NCI-H524 (cell line): Measurements from ENCODE around the gene SPECC1.
"Not testable (repeated sequence)": the region's sequence is repeated elsewhere in the genome, so short reads cannot be mapped to it uniquely, and the experiment has no call there.

Experiments used
- DNase-seq, 2 experiments: peaks; one replicate each; lab custom pipeline; 2025; lab: John Stamatoyannopoulos, UW

SPECC1 gene

DNA sequence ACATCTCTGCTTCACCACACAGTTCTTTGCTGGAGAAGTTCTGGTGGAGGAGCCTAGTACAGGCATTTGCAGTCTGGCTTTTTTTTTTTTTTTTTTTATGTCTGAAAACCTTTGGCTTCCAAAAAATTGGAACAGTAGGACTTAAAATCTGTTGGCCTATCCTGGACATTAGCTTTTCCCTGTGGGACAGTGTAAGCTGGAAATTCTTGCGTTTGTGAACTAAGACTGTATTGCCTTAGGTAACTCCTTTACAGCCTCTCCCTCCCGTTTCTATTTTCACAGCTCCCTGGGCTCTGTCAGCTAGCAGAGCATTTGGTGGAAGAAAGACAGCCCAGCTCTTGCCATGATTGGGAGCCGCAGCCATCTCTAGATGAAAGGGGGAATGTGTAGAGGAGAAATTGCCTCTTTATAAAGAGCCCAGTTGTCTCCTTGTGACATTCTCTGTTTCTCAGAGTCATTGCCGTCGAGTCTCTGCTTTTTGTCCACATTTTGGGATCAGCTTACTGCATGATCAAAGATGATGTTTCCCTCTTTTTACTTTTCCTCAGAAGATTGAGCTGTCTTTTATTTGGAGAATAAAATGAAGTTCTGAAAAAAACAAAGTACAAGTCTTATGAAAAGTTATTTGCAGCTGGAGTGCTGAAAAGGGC is 227.5 kb downstream of the SPECC1 start:
- no peak for DNase-seq

DNA sequence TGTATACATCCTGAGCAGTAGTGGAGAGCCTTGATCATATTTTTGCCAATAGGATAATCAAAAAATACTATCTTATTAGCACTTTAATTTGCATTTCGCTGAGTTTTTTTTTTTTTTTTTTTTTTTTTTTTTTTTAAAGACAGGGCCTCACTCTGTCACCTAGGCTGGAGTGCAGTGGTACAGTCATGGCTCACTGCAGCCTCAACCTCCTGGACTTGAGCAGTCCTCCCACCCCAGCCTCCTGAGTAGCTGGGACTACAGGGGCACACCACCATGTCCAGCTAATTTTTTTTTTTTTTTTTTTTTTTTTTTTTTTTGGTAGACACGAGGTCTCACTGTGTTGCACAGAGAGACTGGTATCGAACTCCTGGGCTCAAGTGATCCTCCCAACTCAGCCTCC is 230.6 kb downstream of the SPECC1 start:
- DNase-seq: not testable (repeated sequence)

DNA sequence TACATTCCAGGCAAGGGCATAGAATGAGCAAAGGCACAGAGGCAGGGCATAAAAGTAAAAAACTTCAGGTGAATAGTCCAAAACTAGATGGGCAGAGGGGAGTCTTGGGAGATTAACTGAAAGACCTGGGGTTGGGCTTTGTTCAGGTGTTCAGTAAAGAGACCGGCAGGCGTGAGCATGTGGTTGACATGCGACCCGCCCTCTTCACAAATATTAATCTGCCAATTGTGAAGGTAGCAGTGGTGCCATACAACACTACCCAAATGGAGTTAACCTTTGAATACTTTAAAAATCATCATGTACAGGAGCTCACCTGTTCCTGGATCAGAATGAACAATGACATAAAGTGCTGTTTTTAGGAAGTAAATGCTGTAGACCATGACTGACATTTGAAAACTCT is 232.7 kb downstream of the SPECC1 start:
- DNase-seq: no peak

GRCh38 chr17:20242271-20242670 is 233.1 kb downstream of the SPECC1 start:
- DNase-seq: no peak

- DNase-seq: no peak
Measured at GRCh38 chr17:20243524-20243923, 234.4 kb downstream of the SPECC1 start.

DNA sequence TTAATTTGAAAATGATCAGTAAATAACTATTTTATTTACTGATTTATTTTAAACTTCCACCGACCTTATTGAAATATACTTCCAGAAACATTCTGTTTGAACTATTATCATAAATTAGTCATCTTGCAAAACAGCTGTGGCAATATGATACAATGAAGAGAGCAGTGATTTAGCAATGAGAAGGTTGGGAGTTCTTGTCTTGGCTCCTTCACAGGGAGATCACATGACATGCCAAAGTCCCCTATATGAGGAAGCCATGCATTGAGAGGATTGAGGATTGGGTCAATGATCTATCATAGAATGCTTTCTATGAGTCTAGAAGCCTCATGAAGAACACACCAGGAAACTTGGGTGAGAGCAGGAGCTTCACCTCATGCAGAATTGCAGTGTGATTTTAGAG is 235.5 kb downstream of the SPECC1 start:
- no peak for DNase-seq

DNA sequence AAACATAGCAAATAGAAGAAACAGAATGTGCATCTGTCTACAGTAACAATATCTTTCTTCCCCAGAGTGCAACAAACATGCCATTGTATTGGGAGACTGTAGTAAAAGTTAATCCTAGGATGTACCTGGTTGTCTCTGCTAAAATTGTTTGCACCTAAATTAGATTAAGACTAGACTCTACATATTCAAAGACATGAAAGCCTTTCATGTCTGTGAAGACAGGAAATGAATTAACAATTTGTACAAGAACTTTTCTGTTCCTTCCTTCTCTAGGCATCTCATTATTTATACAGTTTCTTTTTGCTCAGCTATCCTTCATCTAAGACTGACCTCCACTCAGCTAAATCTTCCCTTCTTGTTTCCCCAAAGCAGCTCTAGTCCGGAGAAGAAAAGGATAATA is 237.5 kb downstream of the SPECC1 start:
- no peak for DNase-seq

GRCh38 chr17:20253323-20253722 is 244.2 kb downstream of the SPECC1 start:
- DNase-seq: no peak

GRCh38 chr17:20254541-20254940 is 245.4 kb downstream of the SPECC1 start:
- no peak for DNase-seq

DNA sequence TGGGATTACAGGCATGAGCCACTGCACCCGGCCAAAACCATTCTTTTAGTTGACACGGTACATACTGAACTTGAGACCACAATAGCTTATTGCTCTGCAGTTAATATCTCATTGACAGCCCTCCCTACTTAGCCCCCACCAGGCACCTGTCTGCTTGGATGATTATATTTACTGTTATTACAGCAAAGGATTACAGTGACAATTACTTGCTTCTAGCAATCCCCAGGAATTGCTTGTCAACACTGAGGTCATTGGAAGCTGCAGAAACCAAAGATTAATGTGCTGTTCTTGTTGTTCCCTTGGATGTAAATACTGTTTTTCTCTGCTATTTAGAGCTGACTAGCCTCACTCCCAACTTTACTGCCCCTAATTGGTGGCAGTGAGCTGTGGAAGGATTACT is 247.0 kb downstream of the SPECC1 start:
- no peak for DNase-seq

DNA sequence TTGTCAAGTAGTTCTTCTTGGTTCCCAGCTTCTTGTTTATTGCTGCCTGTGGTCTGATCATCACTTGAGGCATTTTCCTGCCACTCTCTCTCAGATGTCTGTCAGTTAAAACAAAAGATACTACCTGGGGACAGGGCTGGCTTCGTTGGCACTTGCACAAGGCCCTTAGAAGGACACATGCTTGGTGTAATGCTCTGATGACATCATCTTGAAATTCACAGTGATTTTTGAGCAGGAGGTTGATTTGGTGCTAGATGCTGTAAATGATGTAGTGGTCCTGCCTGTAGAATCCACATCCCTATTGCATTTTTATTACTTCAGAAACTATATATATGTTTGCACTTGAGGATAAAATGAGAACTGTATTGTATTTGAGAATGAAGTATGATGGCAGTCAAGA is 247.8 kb downstream of the SPECC1 start:
- no peak for DNase-seq

GRCh38 chr17:20257798-20258197 is 248.6 kb downstream of the SPECC1 start:
- DNase-seq: no peak

DNA sequence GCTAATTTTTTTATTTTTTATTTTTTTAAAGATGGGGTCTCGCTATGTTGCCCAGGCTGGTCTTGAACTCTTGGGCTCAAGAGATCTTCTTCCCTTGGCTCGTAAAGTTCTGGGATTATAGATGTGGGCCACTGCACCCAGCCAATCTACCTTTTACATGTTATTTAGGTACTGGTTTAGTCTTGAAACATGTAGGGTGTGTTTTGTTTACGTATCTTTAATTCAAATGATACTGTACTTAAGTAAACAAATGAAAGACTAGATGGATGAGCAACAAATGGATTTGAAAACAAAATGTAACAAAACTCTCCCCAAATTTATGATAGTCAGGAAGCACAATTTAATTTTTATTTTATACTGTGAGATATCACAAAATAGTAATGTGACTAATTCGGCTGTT is 250.5 kb downstream of the SPECC1 start:
- no peak for DNase-seq

DNA sequence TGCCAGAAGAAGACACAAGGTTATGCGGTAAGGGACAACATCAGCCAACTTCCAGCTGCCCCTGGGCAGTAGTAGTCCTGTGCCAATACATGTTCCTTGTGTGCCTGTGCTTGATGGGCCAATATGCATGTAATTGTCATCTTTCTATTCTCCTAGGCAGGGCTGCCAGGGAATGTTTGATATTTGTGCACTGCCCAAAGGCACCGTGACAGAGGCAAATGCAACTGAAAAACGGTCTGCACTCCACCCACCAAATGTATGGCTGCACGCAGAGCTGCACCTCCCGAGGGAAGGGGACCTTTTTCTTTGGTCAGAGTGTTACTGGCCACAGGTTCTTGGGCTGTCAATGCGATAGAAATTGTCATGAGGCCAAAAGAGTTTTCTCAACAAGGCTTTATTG is 251.1 kb downstream of the SPECC1 start:
- DNase-seq: no peak

- DNase-seq: no peak
Measured at GRCh38 chr17:20262226-20263114, 253.3 kb downstream of the SPECC1 start.

- DNase-seq: not testable (repeated sequence)
Measured at GRCh38 chr17:20263115-20263433, 253.9 kb downstream of the SPECC1 start.

GRCh38 chr17:20263595-20263994 is 254.4 kb downstream of the SPECC1 start:
- no peak for DNase-seq

DNA sequence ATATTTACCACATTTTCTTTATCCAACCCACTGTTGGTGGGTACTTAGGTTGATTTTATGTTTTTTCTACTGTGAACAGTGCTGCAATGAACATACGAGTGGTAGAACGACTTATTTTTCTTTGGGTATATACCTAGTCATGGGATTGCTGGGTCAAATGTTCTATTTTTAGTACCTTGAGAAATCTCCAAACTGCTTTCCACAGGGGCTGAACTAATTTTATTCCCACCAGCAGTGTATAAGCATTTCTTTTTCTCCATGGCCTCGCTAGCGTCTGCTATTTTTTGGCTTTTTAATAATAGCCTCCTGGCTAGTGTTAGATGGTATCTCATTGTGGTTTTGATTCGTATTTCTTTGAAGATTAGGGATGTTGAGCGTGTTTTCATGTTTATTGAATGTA is 255.8 kb downstream of the SPECC1 start:
- DNase-seq: no peak

GRCh38 chr17:20266806-20267458 is 257.8 kb downstream of the SPECC1 start:
- peak; percentile 54 to 80 for DNase-seq

DNA sequence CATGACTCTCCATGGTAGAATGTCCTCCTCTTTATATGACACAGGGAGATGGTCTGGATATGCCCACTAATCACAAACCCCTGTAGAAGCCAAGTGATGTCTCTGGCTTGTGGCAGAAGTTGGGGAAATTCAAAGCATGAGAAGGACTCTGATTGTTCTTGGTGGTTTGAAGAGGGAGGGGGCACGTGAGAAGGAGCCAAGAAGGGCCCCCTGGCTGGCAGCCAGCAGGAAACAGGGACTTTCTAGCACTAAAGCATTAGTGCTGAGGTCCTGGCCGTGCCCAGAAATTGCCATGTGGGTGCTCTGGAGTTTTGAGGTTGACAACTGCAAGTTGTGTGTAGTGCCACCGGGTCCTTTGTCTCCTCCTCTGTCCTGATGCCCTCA is 258.3 kb downstream of the SPECC1 start:
- DNase-seq: no peak

DNA sequence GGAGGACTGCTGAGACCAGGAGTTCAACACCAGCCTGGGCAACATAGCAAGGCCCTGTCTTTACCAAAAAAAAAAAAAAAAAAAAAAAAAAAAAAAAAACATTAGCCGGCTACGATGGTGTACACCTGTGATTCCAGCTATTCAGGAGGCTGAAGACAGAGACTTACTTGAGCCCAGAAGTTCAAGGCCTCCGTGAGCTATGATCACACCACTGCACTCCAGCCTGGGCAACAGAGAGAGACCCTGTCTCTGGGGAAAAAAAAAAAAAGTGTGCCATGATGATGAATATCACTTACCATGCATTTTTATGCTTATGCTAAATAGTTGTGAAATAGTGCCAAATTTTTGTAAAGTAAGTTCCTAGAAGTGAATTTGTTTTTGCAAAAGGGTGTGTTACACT is 261.2 kb downstream of the SPECC1 start:
- no peak for DNase-seq

DNA sequence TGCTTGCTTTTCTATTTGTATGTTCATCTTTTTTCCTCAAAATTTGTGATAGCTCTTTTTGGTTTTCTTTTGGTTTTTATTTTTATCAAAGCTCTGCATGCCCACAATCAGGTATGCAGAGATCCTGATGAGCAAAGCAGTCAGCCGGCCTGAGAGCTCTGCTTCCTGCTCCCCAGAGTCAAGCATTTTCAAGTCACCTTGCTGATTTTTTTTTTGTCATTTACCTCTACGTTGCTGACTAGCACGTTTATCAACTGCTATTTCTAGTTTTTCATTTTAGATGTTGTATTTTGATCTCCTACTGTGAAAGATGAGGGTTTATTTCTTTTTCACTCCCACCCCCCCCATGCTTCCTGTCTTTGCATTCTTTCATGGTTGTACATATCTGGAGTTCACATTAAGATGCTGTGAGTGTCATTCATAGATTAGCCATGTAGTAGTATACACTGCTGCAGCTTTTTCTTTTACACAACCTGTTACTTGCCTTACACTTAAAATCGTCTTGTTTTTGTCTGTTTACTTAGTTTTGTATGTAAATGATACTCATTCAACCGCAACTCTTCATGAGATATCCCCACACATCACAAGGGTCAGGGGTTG is 262.0 kb downstream of the SPECC1 start:
- no peak for DNase-seq
